ENCODE measurements around the gene PLXNA2. TPM values are rescaled to one million over a fixed set of nuclear protein-coding genes. Genes with fewer than 3 reads are reported as not detected.

The PLXNA2 gene
- polyA plus RNA-seq, 5 donors, result 19.5 to 37.5 (median 26.6) TPM

- DNase-seq, result no peak
These were observed 17.9 kb downstream of the PLXNA2 start for GRCh38 chr1:208225954-208226937.

- DNase-seq, result no peak
These were observed 19.9 kb downstream of the PLXNA2 start for GRCh38 chr1:208224192-208224713.

- DNase-seq, result no peak
These were observed 21.0 kb downstream of the PLXNA2 start for GRCh38 chr1:208223136-208223535.

- no peak for DNase-seq
These were observed 21.6 kb downstream of the PLXNA2 start for GRCh38 chr1:208222376-208223126.

GRCh38 chr1:208221291-208221622, 22.9 kb downstream of the PLXNA2 start:
- DNase-seq, result peak; percentile 88 to 90

- no peak for DNase-seq
These were observed 24.4 kb downstream of the PLXNA2 start for GRCh38 chr1:208219659-208220282.

GRCh38 chr1:208219098-208219658, 25.0 kb downstream of the PLXNA2 start:
- DNase-seq, result no peak

- DNase-seq, result no peak
These were observed 25.7 kb downstream of the PLXNA2 start for GRCh38 chr1:208218237-208219097.

GRCh38 chr1:208217781-208218180, 26.4 kb downstream of the PLXNA2 start:
- DNase-seq, result no peak

GRCh38 chr1:208216806-208217205, 27.4 kb downstream of the PLXNA2 start:
- DNase-seq, result no peak

GRCh38 chr1:208216062-208216461, 28.1 kb downstream of the PLXNA2 start:
- no peak for DNase-seq

GRCh38 chr1:208215393-208215792, 28.8 kb downstream of the PLXNA2 start:
- DNase-seq, result no peak

- DNase-seq, result no peak
These were observed 30.4 kb downstream of the PLXNA2 start for GRCh38 chr1:208213786-208214185.

- DNase-seq, result no peak
These were observed 31.3 kb downstream of the PLXNA2 start for GRCh38 chr1:208212893-208213292.

- no peak for DNase-seq
These were observed 32.0 kb downstream of the PLXNA2 start for GRCh38 chr1:208211921-208212843.

- DNase-seq, result no peak
These were observed 34.1 kb downstream of the PLXNA2 start for GRCh38 chr1:208209896-208210589.

- no peak for DNase-seq
These were observed 34.9 kb downstream of the PLXNA2 start for GRCh38 chr1:208209286-208209685.

- DNase-seq, result no peak
These were observed 36.1 kb downstream of the PLXNA2 start for GRCh38 chr1:208208132-208208487.
